ENCODE results near the gene PSKH1.

PSKH1 gene

GRCh38 chr16:67902831-67903230, 9.8 kb downstream of the PSKH1 start:
- Histone ChIP-seq H3K4me2 (no peak overlapping the region), H3K79me2 (ENCODE audit: insufficient read depth, low read depth) (0 out of 2 replicates have a peak, but pooled peaks cover 9% of the 10 kb centered on the region), H3K27me3 (ENCODE audit: insufficient read depth, low read depth) (no peaks in the 10 kb centered on the region), H2AFZ (ENCODE audit: low read depth) (no peak overlapping the region), H3K4me3 (IDR thresholded peaks at IDR 0.05; ENCODE audit: insufficient read depth, low read depth, low read length) (no peak overlapping the region), H4K20me1 (ENCODE audit: insufficient read depth) (no peaks in the 10 kb centered on the region), H3K27ac (no peak overlapping the region), H3K36me3 (ENCODE audit: insufficient read depth) (no peaks in the 10 kb centered on the region), H3K9ac (no peak overlapping the region), H3K4me1 (ENCODE audit: low read depth, poor library complexity, severe bottlenecking) (peaks cover 5% of the 10 kb centered on the region)
- TF ChIP-seq CTCF (conservative IDR thresholded peaks at IDR 0.05; ENCODE audit: low read depth, low read length): no peak

- Histone ChIP-seq H3K9ac (no peak overlapping the region), H3K27me3 (ENCODE audit: insufficient read depth, low read depth) (no peaks in the 10 kb centered on the region), H3K79me2 (ENCODE audit: insufficient read depth, low read depth) (no peaks in the 10 kb centered on the region), H3K27ac (no peak overlapping the region), H4K20me1 (ENCODE audit: insufficient read depth) (no peaks in the 10 kb centered on the region), H3K4me3 (IDR thresholded peaks at IDR 0.05; ENCODE audit: insufficient read depth, low read depth, low read length) (no peak overlapping the region), H3K36me3 (ENCODE audit: insufficient read depth) (no peaks in the 10 kb centered on the region), H3K4me1 (ENCODE audit: low read depth, poor library complexity, severe bottlenecking) (peaks cover 12% of the 10 kb centered on the region), H2AFZ (ENCODE audit: low read depth) (no peak overlapping the region), H3K4me2 (no peak overlapping the region)
- TF ChIP-seq CTCF (conservative IDR thresholded peaks at IDR 0.05; ENCODE audit: low read depth, low read length): no peak
Observed at GRCh38 chr16:67907397-67908180, 14.5 kb downstream of the PSKH1 start.

GRCh38 chr16:67909056-67909742, 16.1 kb downstream of the PSKH1 start:
- Histone ChIP-seq H4K20me1 (ENCODE audit: insufficient read depth) (no peaks in the 10 kb centered on the region), H3K79me2 (ENCODE audit: insufficient read depth, low read depth) (no peaks in the 10 kb centered on the region), H3K27me3 (ENCODE audit: insufficient read depth, low read depth) (no peaks in the 10 kb centered on the region), H3K4me1 (ENCODE audit: low read depth, poor library complexity, severe bottlenecking) (peaks cover 12% of the 10 kb centered on the region), H3K36me3 (ENCODE audit: insufficient read depth) (no peaks in the 10 kb centered on the region), H3K4me3 (IDR thresholded peaks at IDR 0.05; ENCODE audit: insufficient read depth, low read depth, low read length) (no peak overlapping the region), H3K27ac (peak overlapping the region; percentile 27; the same call in 1 of the 2 replicates), H2AFZ (ENCODE audit: low read depth) (no peak overlapping the region), H3K4me2 (no peak overlapping the region; the same call in 1 of the 2 replicates), H3K9ac (no peak overlapping the region)
- TF ChIP-seq CTCF (conservative IDR thresholded peaks at IDR 0.05; ENCODE audit: low read depth, low read length): no peak

GRCh38 chr16:67910158-67910557, 17.1 kb downstream of the PSKH1 start:
- H3K4me1 ChIP-seq (ENCODE audit: low read depth, poor library complexity, severe bottlenecking): peaks cover 12% of the 10 kb centered on the region
- no peak for TF ChIP-seq CTCF (conservative IDR thresholded peaks at IDR 0.05; ENCODE audit: low read depth, low read length)
- H3K27me3 ChIP-seq (ENCODE audit: insufficient read depth, low read depth): no peaks in the 10 kb centered on the region
- H4K20me1 ChIP-seq (ENCODE audit: insufficient read depth): no peaks in the 10 kb centered on the region
- H3K4me2 ChIP-seq: peak overlapping the region; percentile 3; the same call in 1 of the 2 replicates
- no peak overlapping the region for H3K4me3 ChIP-seq (IDR thresholded peaks at IDR 0.05; ENCODE audit: insufficient read depth, low read depth, low read length)
- no peak overlapping the region for H2AFZ ChIP-seq (ENCODE audit: low read depth)
- H3K36me3 ChIP-seq (ENCODE audit: insufficient read depth): no peaks in the 10 kb centered on the region
- 0 out of 2 replicates have a peak, but pooled peaks cover 6% of the 10 kb centered on the region for H3K79me2 ChIP-seq (ENCODE audit: insufficient read depth, low read depth)
- peak overlapping the region; percentile 27; the same call in 1 of the 2 replicates for H3K27ac ChIP-seq
- no peak overlapping the region for H3K9ac ChIP-seq

Measured in KMS-11 (cell line).